Activated naive CD8-positive, alpha-beta T cell treated with anti-CD3 and anti-CD28 coated beads, Interleukin-2, amount 50 U/mL, for 24 hours (primary cell): ENCODE measurements around the gene SIX3.
A peak's percentile ranks its signal among the peaks of the same experiment; 100 is the strongest.

Experiments
- ATAC-seq: fragments of 150-1000 bp; cut with Tn5 transposase; one replicate; pipeline ENCODE4 v1.10.0; 2021
- DNase-seq: peaks from one replicate; pipeline ENCODE4 v3.0.0; 2021
- H3K27ac Mint-ChIP-seq: one replicate; pipeline ENCODE4 v1.8.0; 2021; ENCODE audit warnings: mild to moderate bottlenecking, mixed read lengths
- H3K27me3 Mint-ChIP-seq: one replicate; pipeline ENCODE4 v1.8.0; 2021; ENCODE audit warnings: mixed read lengths
- H3K36me3 Mint-ChIP-seq: one replicate; pipeline ENCODE4 v1.8.0; 2021; ENCODE audit warnings: low read depth, mixed read lengths
- H3K4me1 Mint-ChIP-seq: one replicate; pipeline ENCODE4 v1.8.0; 2021; ENCODE audit warnings: mixed read lengths
- H3K4me3 Mint-ChIP-seq: one replicate; pipeline ENCODE4 v1.8.0; 2021; ENCODE audit warnings: mild to moderate bottlenecking, moderate library complexity, mixed read lengths
- H3K9me3 Mint-ChIP-seq: one replicate; pipeline ENCODE4 v1.8.0; 2021; ENCODE audit warnings: mixed read lengths

The SIX3 gene

DNA sequence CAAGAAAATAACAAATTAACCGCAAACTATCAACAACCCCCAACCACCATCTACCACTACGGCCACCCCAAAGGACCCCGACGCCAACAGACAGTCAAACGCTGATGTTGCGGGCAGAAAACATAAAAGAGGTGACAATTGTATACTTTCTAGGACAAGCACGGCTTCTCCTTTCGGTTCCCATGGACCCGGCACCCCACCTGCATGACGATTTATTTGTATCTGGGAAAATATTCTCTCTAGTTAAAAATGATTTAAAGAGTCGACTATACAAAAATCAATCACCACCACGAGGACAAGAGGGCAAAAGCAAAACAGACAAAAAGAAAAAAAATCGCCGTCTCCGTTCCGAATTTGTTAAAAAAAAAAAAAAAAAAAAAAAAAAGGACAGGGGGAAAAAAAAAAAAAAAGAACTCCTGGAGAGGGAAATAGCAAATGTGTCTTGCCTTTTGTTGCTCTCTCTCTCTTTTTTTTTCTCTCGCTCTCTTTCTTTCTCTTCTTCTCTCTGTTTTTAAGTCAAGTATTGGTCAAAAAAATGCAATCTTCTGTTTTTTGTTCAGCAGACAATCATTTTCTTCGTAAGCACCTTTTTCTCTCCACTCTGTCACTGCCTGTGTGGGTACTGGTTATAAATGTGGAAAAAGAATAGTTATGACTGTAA is 3.6 kb downstream of the SIX3 start:
- H3K36me3 Mint-ChIP-seq: no peaks in the 10 kb centered on the region
- peaks cover 87% of the 10 kb centered on the region for H3K27me3 Mint-ChIP-seq
- no peak overlapping the region for H3K27ac Mint-ChIP-seq
- H3K9me3 Mint-ChIP-seq: no peaks in the 10 kb centered on the region
- H3K4me3 Mint-ChIP-seq: no peak overlapping the region
- ATAC-seq: no peak
- H3K4me1 Mint-ChIP-seq: peaks cover 36% of the 10 kb centered on the region
- no peak for DNase-seq

DNA sequence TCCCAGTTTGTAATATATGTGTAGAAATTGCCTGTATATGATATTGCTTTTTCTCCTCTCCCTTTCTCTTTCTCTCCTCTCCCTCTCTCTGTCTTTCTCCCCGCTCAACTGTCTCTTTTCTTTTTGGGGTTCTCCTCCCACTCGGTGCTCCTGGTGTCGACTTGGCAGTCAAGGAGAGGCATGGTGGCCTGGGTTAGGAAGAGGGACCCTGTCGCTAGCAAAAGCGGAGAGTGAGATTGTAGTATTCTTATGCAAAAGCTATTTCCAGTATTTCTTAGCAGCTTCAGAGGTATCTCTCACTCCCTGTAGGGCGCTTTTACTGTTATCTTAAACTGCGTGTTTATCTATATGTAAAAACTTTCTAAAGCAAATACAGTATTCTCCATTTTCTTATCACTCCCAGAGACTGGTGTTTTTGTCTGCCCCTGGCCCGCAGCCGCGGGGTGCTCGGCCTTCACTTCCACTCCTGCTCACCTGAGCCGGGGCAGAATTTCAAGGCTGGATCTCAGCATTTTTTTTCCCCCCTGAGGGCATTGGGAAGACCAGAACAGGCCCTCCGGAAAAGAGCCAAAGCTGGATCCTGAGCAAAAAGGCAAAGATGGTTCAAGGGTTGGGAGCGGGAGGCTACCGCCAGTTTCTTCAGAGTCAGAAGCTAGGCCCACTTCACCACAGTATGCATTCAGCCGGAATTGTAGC is 4.3 kb downstream of the SIX3 start:
- Mint-ChIP-seq H3K4me3 (no peak overlapping the region), H3K9me3 (no peaks in the 10 kb centered on the region), H3K36me3 (no peaks in the 10 kb centered on the region), H3K4me1 (peaks cover 34% of the 10 kb centered on the region), H3K27me3 (peaks cover 87% of the 10 kb centered on the region), H3K27ac (no peak overlapping the region)
- no peak for DNase-seq
- ATAC-seq: no peak

DNA sequence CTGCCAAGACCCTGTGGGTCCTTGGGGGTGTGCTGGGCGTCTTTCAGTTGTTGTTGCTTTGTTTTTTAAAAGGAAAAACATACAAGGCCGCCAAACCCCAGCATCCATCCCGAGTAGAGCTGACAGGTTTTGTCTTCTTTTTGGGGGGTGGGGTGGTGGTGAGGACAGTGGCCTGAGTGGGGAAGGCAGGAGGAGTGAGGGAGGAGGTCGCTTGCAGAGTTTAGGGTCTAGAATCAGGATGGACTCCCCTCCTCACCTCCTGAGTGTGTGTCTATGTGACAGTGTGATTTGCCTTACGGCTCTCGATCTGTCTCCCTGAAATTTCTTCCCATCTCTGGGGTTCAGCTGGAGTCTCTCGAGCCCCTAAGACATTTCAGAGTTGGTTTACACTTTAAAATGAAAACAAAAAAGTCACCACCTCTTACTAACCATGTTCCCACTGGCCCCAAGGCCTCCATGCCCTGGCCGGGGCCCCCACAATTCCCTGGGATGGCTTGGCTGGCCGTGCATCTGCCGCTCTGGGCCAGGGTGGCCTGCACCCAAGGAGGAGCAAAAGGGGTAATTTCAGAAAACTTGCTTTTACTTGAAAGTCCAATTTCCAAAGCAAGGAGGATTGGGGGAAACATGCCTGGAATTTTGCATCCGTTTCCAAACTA is 5.0 kb downstream of the SIX3 start:
- H3K4me1 Mint-ChIP-seq: peaks cover 31% of the 10 kb centered on the region

DNA sequence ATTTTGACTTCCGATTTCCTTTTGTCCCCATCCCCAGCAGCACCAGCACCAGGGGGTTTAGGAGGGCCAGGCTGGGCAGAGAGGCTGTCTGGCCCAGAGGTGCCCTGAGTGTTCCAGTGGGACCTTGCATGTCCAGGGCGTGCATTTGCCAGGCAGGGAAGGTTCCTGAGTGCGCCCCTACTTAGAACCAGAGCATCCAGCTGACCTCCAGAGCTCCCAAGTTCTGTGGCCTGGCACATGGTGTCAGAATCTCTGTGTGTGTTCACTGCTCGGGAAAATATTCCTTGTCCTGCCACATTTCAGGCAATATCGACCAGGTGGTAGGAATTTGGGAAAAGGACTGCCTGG is 5.5 kb downstream of the SIX3 start:
- Mint-ChIP-seq H3K4me3 (no peak overlapping the region), H3K9me3 (no peaks in the 10 kb centered on the region), H3K4me1 (peaks cover 28% of the 10 kb centered on the region), H3K36me3 (no peaks in the 10 kb centered on the region), H3K27me3 (peaks cover 86% of the 10 kb centered on the region), H3K27ac (no peak overlapping the region)
- DNase-seq: no peak
- no peak for ATAC-seq

More for the DNA sequence above, 5.0 kb downstream of the SIX3 start:
- no peaks in the 10 kb centered on the region for H3K36me3 Mint-ChIP-seq
- no peak overlapping the region for H3K27ac Mint-ChIP-seq
- H3K27me3 Mint-ChIP-seq: peaks cover 89% of the 10 kb centered on the region
- DNase-seq (no peak), ATAC-seq (no peak)
- H3K9me3 Mint-ChIP-seq: no peaks in the 10 kb centered on the region
- H3K4me3 Mint-ChIP-seq: no peak overlapping the region

DNA sequence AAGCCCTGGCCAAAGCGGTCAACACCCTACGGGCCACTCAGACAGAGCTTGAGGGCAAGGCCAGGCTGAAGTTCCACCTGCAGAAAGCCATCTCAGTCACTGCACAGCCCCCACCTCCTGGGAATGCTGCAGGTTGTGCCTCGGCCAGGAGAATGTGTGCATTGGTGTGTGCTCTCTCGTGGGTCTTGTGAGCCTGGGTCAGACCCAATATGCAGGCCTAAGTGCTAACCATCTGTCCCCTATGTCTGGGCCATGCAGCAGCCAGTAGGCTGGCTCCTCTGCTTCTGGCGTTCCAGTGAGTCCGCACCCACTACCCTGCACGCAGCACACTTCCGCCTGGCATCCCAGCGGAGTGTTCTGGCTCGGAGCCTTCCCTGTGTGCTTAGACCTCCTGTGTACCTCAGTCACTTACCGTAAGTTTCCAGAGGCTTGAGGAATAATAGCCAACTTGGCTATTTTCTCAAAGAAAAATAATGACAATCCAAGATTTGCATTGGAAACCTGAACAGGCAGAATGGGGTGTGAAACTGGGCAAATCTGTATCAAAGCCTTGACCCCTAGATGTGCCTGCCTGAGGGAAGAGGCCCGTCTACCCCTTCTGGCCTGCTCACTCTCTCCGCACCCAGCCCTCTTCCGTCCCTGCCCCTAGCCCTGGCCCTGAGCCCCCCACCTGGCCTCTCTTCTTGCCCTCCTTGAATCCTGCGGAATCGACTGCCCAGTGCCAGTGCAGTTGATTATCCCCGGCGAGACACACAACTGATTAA is 7.2 kb downstream of the SIX3 start:
- DNase-seq (no peak), ATAC-seq (no peak)
- no peak overlapping the region for H3K4me3 Mint-ChIP-seq
- peaks cover 31% of the 10 kb centered on the region for H3K4me1 Mint-ChIP-seq
- no peaks in the 10 kb centered on the region for H3K9me3 Mint-ChIP-seq
- peaks cover 85% of the 10 kb centered on the region for H3K27me3 Mint-ChIP-seq
- no peak overlapping the region for H3K27ac Mint-ChIP-seq
- H3K36me3 Mint-ChIP-seq: no peaks in the 10 kb centered on the region

DNA sequence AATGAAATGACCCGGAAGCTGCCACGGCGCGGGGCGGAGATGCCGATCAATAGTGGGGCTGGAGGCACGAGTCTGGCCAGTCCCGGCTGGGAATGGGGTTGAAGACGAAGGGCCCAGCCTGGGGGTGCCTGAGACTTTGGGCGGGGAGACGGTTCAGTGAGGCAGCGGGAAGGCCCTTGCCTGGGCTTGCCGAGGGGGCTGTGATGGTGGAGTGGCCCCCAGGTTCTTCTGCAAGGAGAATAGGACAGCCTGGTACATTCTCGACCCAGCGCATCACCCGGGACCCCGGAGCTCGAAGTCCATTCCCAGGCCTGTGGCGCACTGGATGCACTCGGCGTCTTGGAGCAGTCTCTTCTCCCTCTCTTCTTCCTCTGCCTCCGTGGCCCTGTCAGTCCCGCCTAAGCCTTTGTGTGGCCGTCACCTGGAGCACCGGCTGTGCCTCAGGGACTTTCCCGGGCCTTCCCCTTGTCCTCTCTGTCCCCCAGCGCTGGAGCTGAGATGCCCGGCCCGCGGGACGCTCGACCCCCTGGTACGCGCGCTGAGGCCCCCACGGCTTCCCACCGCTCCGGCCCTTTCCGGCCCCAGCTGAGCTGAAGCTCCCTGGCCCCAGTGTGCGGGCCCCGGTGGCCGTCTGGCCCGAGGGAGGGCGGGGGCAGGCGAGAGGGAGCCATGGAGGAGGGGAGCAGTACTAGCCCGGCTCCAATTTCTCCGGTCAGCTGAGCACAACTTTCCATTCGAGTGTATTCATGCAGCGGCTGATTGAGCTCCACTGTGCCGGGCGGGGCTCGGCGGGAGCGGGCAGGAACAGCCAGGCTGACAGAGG is 8.0 kb downstream of the SIX3 start:
- DNase-seq (no peak), ATAC-seq (no peak)
- H3K36me3 Mint-ChIP-seq: no peaks in the 10 kb centered on the region
- H3K27me3 Mint-ChIP-seq: peaks cover 88% of the 10 kb centered on the region
- H3K27ac Mint-ChIP-seq: no peak overlapping the region
- no peaks in the 10 kb centered on the region for H3K9me3 Mint-ChIP-seq
- no peak overlapping the region for H3K4me3 Mint-ChIP-seq
- peaks cover 29% of the 10 kb centered on the region for H3K4me1 Mint-ChIP-seq

DNA sequence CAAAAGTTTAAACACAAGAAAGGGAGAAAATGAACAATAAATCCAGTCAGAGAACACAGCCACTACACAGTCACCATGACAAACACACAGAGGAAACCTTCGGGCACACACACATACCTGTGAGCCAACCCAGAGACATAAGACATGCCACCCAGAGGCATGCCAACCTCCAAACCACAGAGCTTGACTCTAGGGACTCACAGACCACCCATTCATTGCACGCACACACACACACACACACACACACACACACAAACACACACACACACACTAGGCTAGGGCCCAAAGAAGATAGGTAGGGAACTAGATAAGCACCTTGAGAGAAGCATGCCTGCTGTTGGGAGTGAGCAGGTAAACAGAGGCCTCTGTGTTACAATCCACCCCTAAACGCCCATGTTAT is 9.1 kb downstream of the SIX3 start:
- peaks cover 85% of the 10 kb centered on the region for H3K27me3 Mint-ChIP-seq
- DNase-seq: no peak
- no peaks in the 10 kb centered on the region for H3K36me3 Mint-ChIP-seq
- no peaks in the 10 kb centered on the region for H3K9me3 Mint-ChIP-seq
- no peak overlapping the region for H3K4me3 Mint-ChIP-seq
- H3K27ac Mint-ChIP-seq: no peak overlapping the region
- no peak for ATAC-seq
- H3K4me1 Mint-ChIP-seq: peaks cover 29% of the 10 kb centered on the region

DNA sequence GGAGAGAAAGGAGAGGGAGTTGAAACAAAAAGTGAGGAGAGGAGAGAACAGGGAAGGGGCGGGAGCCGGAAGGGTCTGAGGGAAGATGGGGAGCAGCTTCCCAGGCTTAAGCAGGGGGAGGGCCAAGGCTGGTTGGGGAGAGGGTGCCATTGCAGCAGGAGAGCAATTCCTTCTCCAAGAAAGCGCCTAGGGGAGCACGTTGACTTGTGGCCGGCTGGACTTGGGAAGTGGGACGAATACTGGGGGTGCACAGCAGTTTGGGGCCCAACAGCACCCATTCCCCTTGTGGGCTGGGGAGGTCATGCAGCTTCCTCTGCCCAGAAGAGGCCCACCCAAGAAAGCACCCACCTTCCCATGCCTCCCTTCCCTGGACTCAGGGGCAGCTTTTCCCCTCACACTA is 9.6 kb downstream of the SIX3 start:
- Mint-ChIP-seq H3K4me3 (no peak overlapping the region), H3K36me3 (no peaks in the 10 kb centered on the region), H3K4me1 (peaks cover 29% of the 10 kb centered on the region), H3K27ac (no peak overlapping the region), H3K9me3 (no peaks in the 10 kb centered on the region), H3K27me3 (peaks cover 85% of the 10 kb centered on the region)
- DNase-seq: no peak
- ATAC-seq: no peak

DNA sequence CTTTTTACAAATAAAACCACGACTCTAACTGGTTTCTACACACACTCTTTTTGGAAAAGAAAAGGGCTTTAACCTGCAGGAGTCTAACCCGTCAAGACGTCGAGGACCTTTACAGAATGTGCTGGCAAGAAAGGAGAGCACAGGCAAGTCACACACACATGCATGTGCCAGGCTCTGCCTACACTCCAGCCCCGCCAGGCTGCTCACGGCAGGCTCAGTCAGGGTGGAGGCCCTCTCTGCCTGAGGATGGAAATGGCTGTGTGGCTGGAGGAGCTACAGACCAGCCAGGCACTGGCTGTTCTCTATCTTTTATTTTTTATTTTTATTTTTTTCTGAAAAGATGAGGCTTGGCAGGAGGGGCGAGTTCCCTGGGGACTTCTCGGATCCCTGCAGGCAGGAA is 10.2 kb downstream of the SIX3 start:
- Mint-ChIP-seq H3K27ac (no peak overlapping the region), H3K4me3 (no peak overlapping the region), H3K4me1 (peaks cover 29% of the 10 kb centered on the region), H3K9me3 (no peaks in the 10 kb centered on the region), H3K36me3 (no peaks in the 10 kb centered on the region), H3K27me3 (peaks cover 87% of the 10 kb centered on the region)
- no peak for ATAC-seq
- DNase-seq: no peak

DNA sequence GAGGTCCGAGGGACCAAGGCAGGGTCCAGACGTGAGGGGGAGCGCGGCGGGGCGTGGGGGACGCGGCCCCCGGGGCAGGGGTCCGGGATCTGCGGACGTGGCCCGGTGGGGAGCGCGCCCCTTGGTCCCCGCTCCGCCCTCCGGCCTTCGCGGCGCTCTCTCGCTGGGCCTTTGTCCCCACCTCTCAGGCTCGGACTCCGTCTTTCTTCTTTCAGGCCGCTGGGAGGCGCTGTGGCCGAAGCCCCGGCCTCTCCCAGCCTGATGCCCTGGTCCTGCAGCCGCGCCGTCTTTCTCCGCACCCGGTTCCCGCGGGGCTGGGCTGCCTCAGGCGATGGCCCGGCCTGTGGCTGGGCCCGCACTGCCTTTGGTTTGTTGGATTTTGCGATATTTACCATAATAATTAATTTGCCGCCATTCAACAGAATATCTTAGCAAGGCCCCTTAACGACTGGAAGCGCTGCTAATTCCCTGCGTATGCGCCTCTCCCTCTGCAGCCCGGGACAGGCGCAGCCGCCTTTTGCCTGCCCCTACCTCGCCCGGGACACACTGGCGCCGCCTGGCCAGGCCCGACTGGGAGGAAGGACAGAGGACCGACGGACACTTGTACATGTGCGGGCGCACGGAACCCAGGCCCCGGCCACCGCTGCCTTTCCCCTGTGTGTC is 10.8 kb downstream of the SIX3 start:
- peak overlapping the region; percentile 40 for H3K4me3 Mint-ChIP-seq
- H3K27ac Mint-ChIP-seq: no peak overlapping the region
- H3K36me3 Mint-ChIP-seq: no peaks in the 10 kb centered on the region
- H3K9me3 Mint-ChIP-seq: no peaks in the 10 kb centered on the region
- peak; percentile 61 for ATAC-seq
- DNase-seq: peak; percentile 58
- peaks cover 85% of the 10 kb centered on the region for H3K27me3 Mint-ChIP-seq
- peaks cover 29% of the 10 kb centered on the region for H3K4me1 Mint-ChIP-seq

DNA sequence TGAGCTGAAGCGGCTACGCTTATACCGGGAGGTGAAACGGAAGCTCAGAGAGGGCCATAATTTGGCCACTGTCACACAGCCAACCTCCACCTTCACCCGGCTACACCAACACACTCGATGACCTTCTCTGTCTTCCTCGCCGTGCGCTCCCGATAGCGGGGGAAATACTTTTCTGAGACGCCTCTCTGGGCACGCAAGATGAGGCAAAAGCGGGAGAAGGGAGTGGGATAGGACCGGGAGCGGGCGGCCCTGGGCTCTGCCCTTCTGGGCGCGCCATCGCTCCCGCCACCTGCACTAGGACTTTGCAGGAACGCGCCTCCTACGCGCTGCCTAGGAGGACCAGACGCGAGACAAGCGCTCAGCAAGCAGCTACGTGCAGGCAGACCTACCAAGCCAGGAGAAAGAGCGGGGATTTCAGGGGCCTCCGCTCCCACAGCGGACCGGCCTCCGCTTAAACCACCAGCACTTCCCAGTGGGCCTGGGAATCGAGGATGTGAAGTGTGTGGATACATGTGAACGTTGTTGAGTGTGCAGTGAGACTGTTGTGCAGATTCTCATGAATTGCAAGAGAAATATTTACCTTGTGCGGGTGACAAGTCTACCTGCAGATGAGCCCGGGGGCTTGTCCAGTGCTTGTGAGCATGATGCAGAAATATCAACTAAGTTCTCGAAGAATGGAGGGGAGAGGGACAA is 11.4 kb downstream of the SIX3 start:
- Mint-ChIP-seq H3K27ac (no peak overlapping the region), H3K27me3 (peaks cover 79% of the 10 kb centered on the region), H3K4me1 (peaks cover 29% of the 10 kb centered on the region), H3K36me3 (no peaks in the 10 kb centered on the region), H3K4me3 (peak overlapping the region; percentile 40), H3K9me3 (no peaks in the 10 kb centered on the region)
- ATAC-seq (no peak), DNase-seq (no peak)

DNA sequence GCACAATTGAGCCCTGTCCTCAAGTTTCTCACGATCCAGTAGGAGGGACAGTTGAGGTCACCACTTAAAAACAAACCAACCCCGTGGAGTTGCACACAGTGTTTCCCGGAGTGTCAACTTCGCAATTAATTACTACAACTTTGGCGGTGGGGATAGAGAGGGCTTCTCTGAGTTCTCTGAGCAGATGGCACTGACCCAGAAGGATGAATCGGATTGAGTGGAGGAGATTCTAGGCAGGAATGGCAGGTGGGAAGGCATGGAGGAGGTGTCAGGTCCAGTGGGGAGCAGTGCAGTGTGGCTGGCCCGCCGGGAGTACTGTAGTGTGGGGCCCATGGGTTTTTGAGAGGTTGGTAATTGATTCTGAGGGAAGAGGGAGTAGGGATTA is 12.0 kb downstream of the SIX3 start:
- Mint-ChIP-seq H3K4me3 (no peak overlapping the region), H3K36me3 (no peaks in the 10 kb centered on the region), H3K4me1 (peaks cover 29% of the 10 kb centered on the region), H3K9me3 (no peaks in the 10 kb centered on the region), H3K27ac (no peak overlapping the region), H3K27me3 (peaks cover 76% of the 10 kb centered on the region)
- DNase-seq: no peak
- no peak for ATAC-seq

DNA sequence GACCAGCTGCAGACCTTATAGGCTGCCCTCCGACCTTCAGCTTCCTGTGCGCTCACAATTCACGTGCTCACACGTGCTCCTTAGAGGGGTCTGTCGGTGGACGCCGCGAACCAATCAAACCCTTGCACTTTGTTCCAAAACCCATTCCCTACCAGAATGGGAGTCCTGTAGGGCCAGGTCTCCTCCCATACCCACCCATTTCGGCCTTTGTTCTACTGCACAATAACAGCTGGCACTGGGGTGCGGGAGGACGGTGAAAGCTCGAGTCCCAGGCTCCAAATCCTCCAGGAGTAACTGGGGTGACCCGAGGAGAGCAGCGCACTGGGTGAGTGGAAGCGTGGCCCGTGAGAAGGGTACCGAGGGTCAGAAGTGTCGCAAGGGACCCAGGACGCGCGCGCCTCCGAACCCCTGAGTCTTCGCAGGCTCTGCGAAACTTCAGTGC is 13.0 kb downstream of the SIX3 start:
- Mint-ChIP-seq H3K4me3 (no peak overlapping the region), H3K27ac (no peak overlapping the region), H3K36me3 (no peaks in the 10 kb centered on the region), H3K4me1 (peaks cover 26% of the 10 kb centered on the region), H3K9me3 (no peaks in the 10 kb centered on the region), H3K27me3 (peaks cover 72% of the 10 kb centered on the region)
- ATAC-seq (no peak), DNase-seq (no peak)
